Retinal pigment epithelial cell (primary cell): ENCODE data around the gene CCDC9.

Experiments used
- DNase-seq: peaks from one replicate; pipeline ENCODE4 v3.0.0-alpha.2; 2010; ENCODE audit warnings: low read depth
- H3K4me3 ChIP-seq: 2 replicates; pipeline ENCODE4 v1.5.1; 2011; ENCODE audit warnings: mild to moderate bottlenecking, low read length, control low read depth, moderate library complexity
- CTCF ChIP-seq: conservative IDR thresholded peaks from 2 replicates; pipeline ENCODE4 v1.5.1; 2011; ENCODE audit warnings: low read depth, low read length, control low read depth, inconsistent platforms

CCDC9 gene

GRCh38 chr19:47309038-47309437, 52.7 kb downstream of the CCDC9 start:
- TF ChIP-seq CTCF, result no peak
- H3K4me3 ChIP-seq, result no peak overlapping the region
- DNase-seq, result no peak

- no peak for TF ChIP-seq CTCF
- DNase-seq, result no peak
- no peak within 1 kb of the TSS for H3K4me3 ChIP-seq
These were observed 53.3 kb downstream of the CCDC9 start, which contains the start of gene C5AR1 for GRCh38 chr19:47309608-47310007. Gene C5AR1 (plus strand): TSS chr19:47309861. CDS start chr19:47309896, 35 bp downstream.

GRCh38 chr19:47310323-47310722, 54.0 kb downstream of the CCDC9 start:
- no peak for TF ChIP-seq CTCF
- no peak for DNase-seq
- no peak overlapping the region for H3K4me3 ChIP-seq

- TF ChIP-seq CTCF, result no peak
- no peak for DNase-seq
- H3K4me3 ChIP-seq, result no peak overlapping the region
These were observed 54.5 kb downstream of the CCDC9 start for GRCh38 chr19:47310819-47311218.

GRCh38 chr19:47312366-47313006, 56.2 kb downstream of the CCDC9 start:
- H3K4me3 ChIP-seq, result no peak overlapping the region
- TF ChIP-seq CTCF, result no peak
- DNase-seq, result no peak

- TF ChIP-seq CTCF, result no peak
- no peak for DNase-seq
- H3K4me3 ChIP-seq, result no peak overlapping the region
These were observed 57.5 kb downstream of the CCDC9 start for GRCh38 chr19:47313754-47314295.

- no peak for TF ChIP-seq CTCF
- peak; percentile 55 for DNase-seq
- H3K4me3 ChIP-seq, result no peak overlapping the region
These were observed 58.9 kb downstream of the CCDC9 start for GRCh38 chr19:47315125-47315821.
